ENCODE data around the gene RORC. TPM values are rescaled to one million over a fixed set of nuclear protein-coding genes. Genes with fewer than 3 reads are reported as not detected.
A peak's percentile ranks its signal among the peaks of the same experiment; 100 is the strongest.
"Not testable (repeated sequence)": the region's sequence is repeated elsewhere in the genome, so short reads cannot be mapped to it uniquely, and the experiment has no call there.

RORC gene
- total RNA-seq (56.8 TPM), polyA plus RNA-seq (19.9 TPM)
- long read RNA-seq, donor 1, result 0 reads
- long read RNA-seq, donor 2, full-length matches to known transcripts, result 40 of 58 reads
- long read RNA-seq, donor 2, partial matches to known transcripts, result 18 of 58 reads
- long read RNA-seq, donor 2, other reads (novel, unspliced or antisense), result 0 of 58 reads
- long read RNA-seq, donor 3, full-length matches to known transcripts, result 38 of 53 reads
- long read RNA-seq, donor 3, partial matches to known transcripts, result 15 of 53 reads
- long read RNA-seq, donor 3, other reads (novel, unspliced or antisense), result 0 of 53 reads
- long read RNA-seq, donor 4, full-length matches to known transcripts, result 8 of 18 reads
- long read RNA-seq, donor 4, partial matches to known transcripts, result 10 of 18 reads
- long read RNA-seq, donor 4, other reads (novel, unspliced or antisense), result 0 of 18 reads
- long read RNA-seq, donor 5, full-length matches to known transcripts, result 17 of 28 reads
- long read RNA-seq, donor 5, partial matches to known transcripts, result 11 of 28 reads
- long read RNA-seq, donor 5, other reads (novel, unspliced or antisense), result 0 of 28 reads
- long read RNA-seq, donor 6, full-length matches to known transcripts, result 14 of 31 reads
- long read RNA-seq, donor 6, partial matches to known transcripts, result 17 of 31 reads
- long read RNA-seq, donor 6, other reads (novel, unspliced or antisense), result 0 of 31 reads
- long read RNA-seq, donor 7, full-length matches to known transcripts, result 13 of 18 reads
- long read RNA-seq, donor 7, partial matches to known transcripts, result 5 of 18 reads
- long read RNA-seq, donor 7, other reads (novel, unspliced or antisense), result 0 of 18 reads
- long read RNA-seq, donor 8, partial matches to known transcripts, result 0 of 2 reads
- long read RNA-seq, donor 8, other reads (novel, unspliced or antisense), result 0 of 2 reads
- long read RNA-seq, donor 9, transcript RORC-202 (10 exons, 3,050 nt), result major isoform, 7 of 26 reads
- long read RNA-seq, donor 9, partial matches to known transcripts, result 19 of 26 reads
- long read RNA-seq, donor 9, other reads (novel, unspliced or antisense), result 0 of 26 reads
- long read RNA-seq, donor 10, full-length matches to known transcripts, result 20 of 47 reads
- long read RNA-seq, donor 10, partial matches to known transcripts, result 27 of 47 reads
- long read RNA-seq, donor 10, other reads (novel, unspliced or antisense), result 0 of 47 reads

DNA sequence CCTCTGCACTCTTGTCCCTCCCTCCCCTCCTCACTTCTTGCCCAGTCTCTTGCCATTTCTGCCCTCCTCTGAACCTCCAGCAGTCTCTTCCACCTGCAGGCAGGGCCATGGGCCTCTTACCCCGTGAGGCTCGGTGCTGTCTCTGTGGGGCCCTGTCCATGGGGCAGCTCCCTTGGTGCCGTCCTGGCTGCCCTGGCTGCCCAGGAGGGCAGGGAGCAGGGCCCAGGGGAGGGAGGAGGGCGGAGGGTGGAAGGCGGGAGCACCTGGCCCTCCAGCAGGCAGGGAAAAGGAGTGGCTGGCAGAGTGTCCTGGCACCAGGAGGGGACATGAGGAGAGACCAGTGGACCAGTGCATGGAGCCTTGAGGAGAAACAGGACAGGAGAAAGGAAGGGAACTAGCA, at the start of gene RORC:
Gene RORC (minus strand): TSS at position 198 of the 400 bp plus-strand sequence. CDS start 38 bp downstream, at position 160.
- Histone ChIP-seq H3K4me3 (ENCODE audit: low read length in 2 of 2) (no peak within 1 kb of the TSS), H3K4me1 (ENCODE audit: control insufficient read depth in 2 of 2, insufficient read depth in 2 of 2, low read length in 2 of 2) (peaks cover 64 to 91% of the 10 kb centered on the region in 2 donors), H3K9me3 (ENCODE audit: control insufficient read depth in 2 of 2, insufficient read depth in 1 of 2, low read length in 1 of 2) (no peaks in the 10 kb centered on the region), H3K36me3 (ENCODE audit: control insufficient read depth in 2 of 2, insufficient read depth in 2 of 2, low read length in 1 of 2) (no peaks in the 10 kb centered on the region), H3K27me3 (ENCODE audit: control insufficient read depth in 2 of 2, insufficient read depth in 1 of 2, low read length in 1 of 2) (no peaks in the 10 kb centered on the region), H3K27ac (ENCODE audit: low read depth in 1 of 2, low read length in 1 of 2) (peak within 1 kb of the TSS; percentile 3 to 87)
- no peak for DNase-seq (ENCODE audit: low read depth in 6 of 9, low spot score in 9 of 9)
- 95% methylated on average over 5 of the region's 5 CpGs for WGBS

GRCh38 chr1:151875419-151876097, 44.0 kb upstream of the RORC start:
- Histone ChIP-seq H3K4me1 (ENCODE audit: control insufficient read depth in 2 of 2, insufficient read depth in 2 of 2, low read length in 2 of 2) (peaks cover 0 to 2% of the 10 kb centered on the region in 2 donors), H3K9me3 (ENCODE audit: control insufficient read depth in 2 of 2, insufficient read depth in 1 of 2, low read length in 1 of 2) (no peaks in the 10 kb centered on the region)
- WGBS, result 99% methylated on average over 1 of the region's 1 CpG

DNA sequence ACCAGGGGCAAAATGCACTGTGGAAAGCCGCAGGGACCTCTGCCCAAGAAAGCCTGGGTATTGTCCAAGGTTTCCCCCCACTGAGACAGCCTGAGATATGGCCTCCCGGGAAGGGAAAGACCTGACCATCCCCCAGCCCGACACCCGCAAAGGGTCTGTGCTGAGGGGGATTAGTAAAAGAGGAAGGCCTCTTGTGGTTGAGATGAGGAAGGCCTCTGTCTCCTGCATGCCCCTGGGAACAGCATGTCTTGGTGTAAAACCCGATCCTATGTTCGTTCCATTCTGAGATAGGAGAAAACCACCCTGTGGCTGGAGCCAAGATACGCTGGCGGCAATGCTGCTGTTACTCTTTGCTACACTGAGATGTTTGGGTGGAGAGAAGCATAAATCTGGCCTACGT, 41.2 kb upstream of the RORC start:
- 46% methylated on average over 9 of the region's 9 CpGs for WGBS
- not testable (repeated sequence) for H3K9me3 ChIP-seq (ENCODE audit: control insufficient read depth in 2 of 2, insufficient read depth in 1 of 2, low read length in 1 of 2); H3K4me3 ChIP-seq (ENCODE audit: low read length in 2 of 2); H3K27ac ChIP-seq (ENCODE audit: low read depth in 1 of 2, low read length in 1 of 2); H3K36me3 ChIP-seq (ENCODE audit: control insufficient read depth in 2 of 2, insufficient read depth in 2 of 2, low read length in 1 of 2); DNase-seq (ENCODE audit: low read depth in 6 of 9, low spot score in 9 of 9); H3K27me3 ChIP-seq (ENCODE audit: control insufficient read depth in 2 of 2, insufficient read depth in 1 of 2, low read length in 1 of 2); H3K4me1 ChIP-seq (ENCODE audit: control insufficient read depth in 2 of 2, insufficient read depth in 2 of 2, low read length in 2 of 2)

More at GRCh38 chr1:151875419-151876097, 44.0 kb upstream of the RORC start:
- no peak overlapping the region for H3K4me3 ChIP-seq (ENCODE audit: low read length in 2 of 2)
- H3K27ac ChIP-seq (ENCODE audit: low read depth in 1 of 2, low read length in 1 of 2), result no peak overlapping the region
- no peak for DNase-seq (ENCODE audit: low read depth in 6 of 9, low spot score in 9 of 9)
- peaks cover 0 to 5% of the 10 kb centered on the region in 2 donors for H3K36me3 ChIP-seq (ENCODE audit: control insufficient read depth in 2 of 2, insufficient read depth in 2 of 2, low read length in 1 of 2)
- H3K27me3 ChIP-seq (ENCODE audit: control insufficient read depth in 2 of 2, insufficient read depth in 1 of 2, low read length in 1 of 2), result no peaks in the 10 kb centered on the region

DNA sequence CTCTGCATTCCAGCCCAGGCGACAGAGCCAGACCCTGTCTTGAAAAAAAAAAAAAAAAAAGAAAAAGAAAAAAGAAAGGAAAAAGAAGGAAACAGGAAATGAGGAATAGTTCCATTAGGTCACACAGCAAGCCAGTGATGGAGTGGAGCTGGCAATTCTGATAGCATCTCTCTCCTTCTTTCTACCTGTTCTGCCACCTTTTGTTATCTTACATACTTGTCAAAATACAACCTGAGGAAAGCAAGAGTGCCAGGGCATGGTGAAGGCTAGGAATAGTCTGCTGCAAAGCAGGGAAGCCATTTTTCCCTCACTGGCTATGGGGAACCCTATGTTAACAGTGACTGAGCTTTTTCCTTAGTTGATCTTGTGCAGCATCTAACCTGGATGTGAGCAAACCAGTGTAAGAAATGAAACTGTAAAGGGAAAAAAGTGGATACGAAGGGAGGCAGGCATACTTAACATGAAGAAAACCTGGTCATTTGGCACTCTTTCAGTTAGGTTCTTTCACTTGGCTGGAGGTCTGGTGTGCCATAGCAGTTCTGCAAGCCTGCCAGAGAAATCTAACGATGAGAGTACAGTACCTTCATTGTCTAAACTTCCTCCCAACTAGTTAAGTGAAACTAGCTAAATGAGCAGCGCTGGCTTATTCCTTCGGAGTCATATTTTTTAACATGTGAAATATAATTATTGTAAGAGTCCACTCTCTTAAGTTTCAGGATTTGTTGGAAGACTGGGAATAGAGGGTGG, 39.9 kb upstream of the RORC start:
- no peak overlapping the region for H3K4me3 ChIP-seq (ENCODE audit: low read length in 2 of 2)
- H3K36me3 ChIP-seq (ENCODE audit: control insufficient read depth in 2 of 2, insufficient read depth in 2 of 2, low read length in 1 of 2), result peaks cover 0 to 5% of the 10 kb centered on the region in 2 donors
- no peaks in the 10 kb centered on the region for H3K27me3 ChIP-seq (ENCODE audit: control insufficient read depth in 2 of 2, insufficient read depth in 1 of 2, low read length in 1 of 2)
- H3K4me1 ChIP-seq (ENCODE audit: control insufficient read depth in 2 of 2, insufficient read depth in 2 of 2, low read length in 2 of 2), result peaks cover 0 to 2% of the 10 kb centered on the region in 2 donors
- H3K9me3 ChIP-seq (ENCODE audit: control insufficient read depth in 2 of 2, insufficient read depth in 1 of 2, low read length in 1 of 2), result no peaks in the 10 kb centered on the region
- DNase-seq (ENCODE audit: low read depth in 6 of 9, low spot score in 9 of 9), result no peak
- no peak overlapping the region for H3K27ac ChIP-seq (ENCODE audit: low read depth in 1 of 2, low read length in 1 of 2)
- 78% methylated on average over 5 of the region's 5 CpGs for WGBS

- no peak for DNase-seq (ENCODE audit: low read depth in 6 of 9, low spot score in 9 of 9)
- H3K9me3 ChIP-seq (ENCODE audit: control insufficient read depth in 2 of 2, insufficient read depth in 1 of 2, low read length in 1 of 2), result no peaks in the 10 kb centered on the region
- no peaks in the 10 kb centered on the region for H3K27me3 ChIP-seq (ENCODE audit: control insufficient read depth in 2 of 2, insufficient read depth in 1 of 2, low read length in 1 of 2)
- WGBS, result 64% methylated on average over 3 of the region's 3 CpGs
- H3K27ac ChIP-seq (ENCODE audit: low read depth in 1 of 2, low read length in 1 of 2), result no peak overlapping the region
- H3K36me3 ChIP-seq (ENCODE audit: control insufficient read depth in 2 of 2, insufficient read depth in 2 of 2, low read length in 1 of 2), result no peaks in the 10 kb centered on the region
- no peak overlapping the region for H3K4me3 ChIP-seq (ENCODE audit: low read length in 2 of 2)
- H3K4me1 ChIP-seq (ENCODE audit: control insufficient read depth in 2 of 2, insufficient read depth in 2 of 2, low read length in 2 of 2), result peaks cover 0 to 6% of the 10 kb centered on the region in 2 donors
Measured at GRCh38 chr1:151868486-151868885, 36.9 kb upstream of the RORC start.

GRCh38 chr1:151867765-151868411, 36.3 kb upstream of the RORC start:
- H3K36me3 ChIP-seq (ENCODE audit: control insufficient read depth in 2 of 2, insufficient read depth in 2 of 2, low read length in 1 of 2), result no peaks in the 10 kb centered on the region
- H3K4me1 ChIP-seq (ENCODE audit: control insufficient read depth in 2 of 2, insufficient read depth in 2 of 2, low read length in 2 of 2), result peaks cover 0 to 6% of the 10 kb centered on the region in 2 donors
- no peaks in the 10 kb centered on the region for H3K9me3 ChIP-seq (ENCODE audit: control insufficient read depth in 2 of 2, insufficient read depth in 1 of 2, low read length in 1 of 2)
- DNase-seq (ENCODE audit: low read depth in 6 of 9, low spot score in 9 of 9), result no peak
- 92% methylated on average over 7 of the region's 7 CpGs for WGBS
- H3K27ac ChIP-seq (ENCODE audit: low read depth in 1 of 2, low read length in 1 of 2), result no peak overlapping the region
- H3K4me3 ChIP-seq (ENCODE audit: low read length in 2 of 2), result no peak overlapping the region
- no peaks in the 10 kb centered on the region for H3K27me3 ChIP-seq (ENCODE audit: control insufficient read depth in 2 of 2, insufficient read depth in 1 of 2, low read length in 1 of 2)

GRCh38 chr1:151867321-151867720, 35.7 kb upstream of the RORC start:
- no peaks in the 10 kb centered on the region for H3K9me3 ChIP-seq (ENCODE audit: control insufficient read depth in 2 of 2, insufficient read depth in 1 of 2, low read length in 1 of 2)
- H3K4me3 ChIP-seq (ENCODE audit: low read length in 2 of 2), result no peak overlapping the region
- no peaks in the 10 kb centered on the region for H3K36me3 ChIP-seq (ENCODE audit: control insufficient read depth in 2 of 2, insufficient read depth in 2 of 2, low read length in 1 of 2)
- H3K4me1 ChIP-seq (ENCODE audit: control insufficient read depth in 2 of 2, insufficient read depth in 2 of 2, low read length in 2 of 2), result peaks cover 0 to 6% of the 10 kb centered on the region in 2 donors
- no peaks in the 10 kb centered on the region for H3K27me3 ChIP-seq (ENCODE audit: control insufficient read depth in 2 of 2, insufficient read depth in 1 of 2, low read length in 1 of 2)
- WGBS, result 95% methylated on average over 2 of the region's 2 CpGs
- DNase-seq (ENCODE audit: low read depth in 6 of 9, low spot score in 9 of 9), result no peak
- H3K27ac ChIP-seq (ENCODE audit: low read depth in 1 of 2, low read length in 1 of 2), result no peak overlapping the region

GRCh38 chr1:151864411-151864810, 32.8 kb upstream of the RORC start:
- H3K27ac ChIP-seq (ENCODE audit: low read depth in 1 of 2, low read length in 1 of 2), result no peak overlapping the region
- no peaks in the 10 kb centered on the region for H3K36me3 ChIP-seq (ENCODE audit: control insufficient read depth in 2 of 2, insufficient read depth in 2 of 2, low read length in 1 of 2)
- H3K4me1 ChIP-seq (ENCODE audit: control insufficient read depth in 2 of 2, insufficient read depth in 2 of 2, low read length in 2 of 2), result peaks cover 0 to 11% of the 10 kb centered on the region in 2 donors
- H3K4me3 ChIP-seq (ENCODE audit: low read length in 2 of 2), result no peak overlapping the region
- H3K27me3 ChIP-seq (ENCODE audit: control insufficient read depth in 2 of 2, insufficient read depth in 1 of 2, low read length in 1 of 2), result no peaks in the 10 kb centered on the region
- H3K9me3 ChIP-seq (ENCODE audit: control insufficient read depth in 2 of 2, insufficient read depth in 1 of 2, low read length in 1 of 2), result no peaks in the 10 kb centered on the region
- 48% methylated on average over 2 of the region's 2 CpGs for WGBS
- DNase-seq (ENCODE audit: low read depth in 6 of 9, low spot score in 9 of 9), result no peak

Data from thymus (tissue), 14 donors.